Nephron (organoid): ENCODE data around the gene PAPPA.

Source experiments
- H3K27ac Mint-ChIP-seq, 3 experiments: 2 replicates each; pipeline ENCODE4 v1.8.0; 2020; ENCODE audit warnings: mixed read lengths in 3 of 3, mild to moderate bottlenecking in 2 of 3, moderate library complexity in 1 of 3
- H3K27me3 Mint-ChIP-seq: 2 replicates; pipeline ENCODE4 v1.8.0; 2021; ENCODE audit warnings: low read depth, mild to moderate bottlenecking, moderate library complexity, mixed read lengths
- H3K36me3 Mint-ChIP-seq: 2 replicates; pipeline ENCODE4 v1.8.0; 2020; ENCODE audit warnings: low read depth, mixed read lengths
- H3K4me1 Mint-ChIP-seq: 2 replicates; pipeline ENCODE4 v1.8.0; 2020; ENCODE audit warnings: mixed read lengths
- H3K4me3 Mint-ChIP-seq, 3 experiments: 2 replicates each; pipeline ENCODE4 v1.8.0; 2020; ENCODE audit warnings: mild to moderate bottlenecking in 3 of 3, mixed read lengths in 3 of 3, moderate library complexity in 2 of 3
- H3K9me3 Mint-ChIP-seq: 2 replicates; pipeline ENCODE4 v1.8.0; 2020; ENCODE audit warnings: mixed read lengths
- TF ChIP-seq, protein P1 (sequence below), 3 experiments: fragments of 200-600 bp; sonication (generic); IDR thresholded peaks; one replicate each; pipeline ENCODE4 v1.5.0; 2021; ENCODE audit warnings: antibody characterized with exemption in 3 of 3; ENCODE audit not compliant: unreplicated experiment in 3 of 3

The PAPPA gene

GRCh38 chr9:116260531-116260930 lies 106.9 kb downstream of the PAPPA start:
- Mint-ChIP-seq H3K4me1 (peaks cover 14% of the 10 kb centered on the region), H3K4me3 (no peak overlapping the region), H3K36me3 (no peaks in the 10 kb centered on the region), H3K27me3 (peaks cover 17% of the 10 kb centered on the region), H3K27ac (no peak overlapping the region), H3K9me3 (no peaks in the 10 kb centered on the region)
- TF ChIP-seq, protein P1, sequence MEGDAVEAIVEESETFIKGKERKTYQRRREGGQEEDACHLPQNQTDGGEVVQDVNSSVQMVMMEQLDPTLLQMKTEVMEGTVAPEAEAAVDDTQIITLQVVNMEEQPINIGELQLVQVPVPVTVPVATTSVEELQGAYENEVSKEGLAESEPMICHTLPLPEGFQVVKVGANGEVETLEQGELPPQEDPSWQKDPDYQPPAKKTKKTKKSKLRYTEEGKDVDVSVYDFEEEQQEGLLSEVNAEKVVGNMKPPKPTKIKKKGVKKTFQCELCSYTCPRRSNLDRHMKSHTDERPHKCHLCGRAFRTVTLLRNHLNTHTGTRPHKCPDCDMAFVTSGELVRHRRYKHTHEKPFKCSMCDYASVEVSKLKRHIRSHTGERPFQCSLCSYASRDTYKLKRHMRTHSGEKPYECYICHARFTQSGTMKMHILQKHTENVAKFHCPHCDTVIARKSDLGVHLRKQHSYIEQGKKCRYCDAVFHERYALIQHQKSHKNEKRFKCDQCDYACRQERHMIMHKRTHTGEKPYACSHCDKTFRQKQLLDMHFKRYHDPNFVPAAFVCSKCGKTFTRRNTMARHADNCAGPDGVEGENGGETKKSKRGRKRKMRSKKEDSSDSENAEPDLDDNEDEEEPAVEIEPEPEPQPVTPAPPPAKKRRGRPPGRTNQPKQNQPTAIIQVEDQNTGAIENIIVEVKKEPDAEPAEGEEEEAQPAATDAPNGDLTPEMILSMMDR (IDR thresholded peaks at IDR 0.05; ENCODE audit: unreplicated experiment in 3 of 3), result no peak

- Mint-ChIP-seq H3K36me3 (peaks cover 4% of the 10 kb centered on the region), H3K4me1 (peaks cover 14% of the 10 kb centered on the region), H3K4me3 (no peak overlapping the region), H3K27ac (peak overlapping the region in 2 of 3 experiments; percentile 16 to 71), H3K9me3 (no peaks in the 10 kb centered on the region), H3K27me3 (peaks cover 21% of the 10 kb centered on the region)
- TF ChIP-seq, protein P1 (IDR thresholded peaks at IDR 0.05; ENCODE audit: unreplicated experiment in 3 of 3), result no peak
These were observed 108.9 kb downstream of the PAPPA start for GRCh38 chr9:116262448-116262847.

DNA sequence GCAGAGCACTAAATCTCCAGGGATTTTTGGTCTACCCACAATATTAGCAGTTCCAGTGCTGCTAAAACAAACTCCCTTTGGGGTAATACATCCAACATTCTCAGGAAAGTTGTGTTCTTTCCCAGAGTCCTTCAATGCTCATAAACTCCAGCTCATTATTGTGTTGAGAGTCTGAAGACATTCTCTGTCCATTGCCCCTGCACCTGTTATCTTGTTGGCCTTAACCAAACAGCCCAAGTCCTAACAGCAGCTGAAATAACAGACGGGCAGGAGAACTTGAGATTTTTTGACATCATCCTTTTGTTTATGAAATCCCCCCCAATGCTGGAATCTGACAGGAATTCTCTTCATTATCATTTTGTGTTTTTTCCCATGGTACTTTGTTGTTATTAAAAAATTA lies 110.8 kb downstream of the PAPPA start:
- H3K9me3 Mint-ChIP-seq, result no peaks in the 10 kb centered on the region
- H3K4me3 Mint-ChIP-seq, result no peak overlapping the region
- TF ChIP-seq, protein P1 (IDR thresholded peaks at IDR 0.05; ENCODE audit: unreplicated experiment in 3 of 3), result no peak
- H3K27me3 Mint-ChIP-seq, result peaks cover 25% of the 10 kb centered on the region
- peaks cover 14% of the 10 kb centered on the region for H3K4me1 Mint-ChIP-seq
- H3K27ac Mint-ChIP-seq, result peak overlapping the region in 1 of 3 experiments; percentile 82
- peaks cover 4% of the 10 kb centered on the region for H3K36me3 Mint-ChIP-seq

DNA sequence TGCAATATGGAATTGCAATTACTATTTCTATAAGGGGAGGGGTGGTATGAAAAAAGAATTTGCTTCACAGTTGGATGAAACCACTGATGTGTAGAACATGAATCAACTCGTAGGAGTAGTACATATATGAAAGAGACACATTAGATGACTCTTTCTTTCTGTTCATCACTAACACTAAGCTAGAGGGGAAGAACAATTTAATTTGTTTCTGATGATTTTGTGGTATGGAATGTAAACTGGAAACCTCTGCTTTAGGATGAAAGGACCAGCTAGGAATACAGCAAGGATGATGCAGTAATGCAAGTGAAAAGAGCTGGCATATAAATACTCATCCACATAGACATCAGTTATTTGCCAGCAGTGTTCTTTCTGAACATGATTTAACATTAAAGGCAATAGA lies 113.4 kb downstream of the PAPPA start:
- Mint-ChIP-seq H3K27ac (peak overlapping the region in 1 of 3 experiments; percentile 63), H3K4me3 (no peak overlapping the region), H3K4me1 (peaks cover 14% of the 10 kb centered on the region), H3K27me3 (peaks cover 31% of the 10 kb centered on the region), H3K36me3 (peaks cover 7% of the 10 kb centered on the region), H3K9me3 (peaks cover 3% of the 10 kb centered on the region)
- TF ChIP-seq, protein P1 (IDR thresholded peaks at IDR 0.05; ENCODE audit: unreplicated experiment in 3 of 3), result no peak

DNA sequence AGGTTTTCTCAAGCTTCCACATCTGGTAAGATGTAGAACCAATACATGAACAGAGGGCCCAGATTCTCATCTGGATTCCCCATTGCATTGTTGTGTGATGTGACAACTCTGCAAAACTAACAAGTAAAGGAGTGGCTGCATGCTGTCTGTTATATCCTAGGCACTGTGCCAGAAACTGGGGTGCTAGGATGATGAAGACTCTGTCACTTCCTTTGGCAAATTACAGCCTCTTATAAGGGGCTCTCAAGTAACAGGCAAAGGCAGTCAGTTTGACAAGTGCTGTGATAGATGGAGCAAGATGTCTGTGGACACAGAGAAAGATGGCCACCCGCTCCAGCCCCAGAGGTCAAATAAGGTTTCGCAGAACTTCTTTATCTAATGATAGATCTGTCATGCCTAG lies 115.7 kb downstream of the PAPPA start:
- Mint-ChIP-seq H3K27ac (peak overlapping the region in 1 of 3 experiments; percentile 75), H3K9me3 (peaks cover 3% of the 10 kb centered on the region), H3K36me3 (peaks cover 7% of the 10 kb centered on the region), H3K4me1 (peaks cover 3% of the 10 kb centered on the region), H3K4me3 (no peak overlapping the region), H3K27me3 (peaks cover 45% of the 10 kb centered on the region)
- TF ChIP-seq, protein P1 (IDR thresholded peaks at IDR 0.05; ENCODE audit: unreplicated experiment in 3 of 3), result no peak

DNA sequence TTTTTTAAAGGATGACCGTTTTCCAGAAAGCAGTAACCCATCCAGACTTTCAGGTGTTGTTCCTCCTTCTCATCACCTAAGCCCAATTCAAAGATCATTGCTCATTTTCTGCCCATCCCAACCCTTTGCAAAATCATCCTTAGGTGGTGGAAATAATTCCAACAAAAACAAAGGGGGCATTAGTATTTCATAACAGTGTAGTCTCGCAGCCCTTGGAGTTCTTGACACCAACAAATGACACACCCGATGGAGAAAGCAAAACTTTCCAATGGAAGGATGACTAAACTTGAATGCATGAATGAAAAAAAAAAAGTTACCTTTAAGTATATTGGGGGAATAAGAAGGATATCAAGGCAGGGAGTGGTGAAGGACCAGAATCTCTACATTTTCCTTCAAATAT lies 117.0 kb downstream of the PAPPA start:
- Mint-ChIP-seq H3K4me1 (peaks cover 11% of the 10 kb centered on the region), H3K27ac (peak overlapping the region in 1 of 3 experiments; percentile 36), H3K4me3 (no peak overlapping the region), H3K36me3 (peaks cover 7% of the 10 kb centered on the region), H3K27me3 (peaks cover 54% of the 10 kb centered on the region), H3K9me3 (peaks cover 3% of the 10 kb centered on the region)
- TF ChIP-seq, protein P1 (IDR thresholded peaks at IDR 0.05; ENCODE audit: unreplicated experiment in 3 of 3), result no peak
